Esophagus (tissue), 2 donors: ENCODE data around the gene ITSN2. TPM values are rescaled to one million over a fixed set of nuclear protein-coding genes. Genes with fewer than 3 reads are reported as not detected.
"Not testable (repeated sequence)": the region's sequence is repeated elsewhere in the genome, so short reads cannot be mapped to it uniquely, and the experiment has no call there.

Experiments used
- H3K27ac ChIP-seq, 2 donors: one replicate each; pipeline ENCODE4 v1.5.1; 2013; ENCODE audit warnings: low read depth in 2 of 2, mild to moderate bottlenecking in 2 of 2, inconsistent platforms in 1 of 2, low read length in 1 of 2, moderate library complexity in 1 of 2
- H3K27me3 ChIP-seq, 2 donors: one replicate each; pipeline ENCODE4 v1.6.1; 2013; ENCODE audit warnings: low read length in 2 of 2, control low read depth in 1 of 2, mild to moderate bottlenecking in 1 of 2; ENCODE audit not compliant: insufficient read depth in 2 of 2, control insufficient read depth in 1 of 2
- H3K36me3 ChIP-seq, 2 donors: one replicate each; pipeline ENCODE4 v1.6.1; 2013; ENCODE audit warnings: low read length in 1 of 2; ENCODE audit not compliant: control insufficient read depth in 2 of 2, insufficient read depth in 2 of 2
- H3K4me1 ChIP-seq, 2 donors: one replicate each; pipeline ENCODE4 v1.6.1; 2013; ENCODE audit warnings: low read length in 1 of 2; ENCODE audit not compliant: control insufficient read depth in 2 of 2, insufficient read depth in 2 of 2
- H3K4me3 ChIP-seq, 2 donors: one replicate each; pipeline ENCODE4 v1.5.1; 2013; ENCODE audit warnings: low read length in 2 of 2, mild to moderate bottlenecking in 2 of 2, low read depth in 1 of 2, moderate library complexity in 1 of 2
- H3K9me3 ChIP-seq, 2 donors: one replicate each; pipeline ENCODE4 v1.6.1; 2013; ENCODE audit warnings: mild to moderate bottlenecking in 2 of 2, low read depth in 1 of 2, low read length in 1 of 2, moderate library complexity in 1 of 2; ENCODE audit not compliant: control insufficient read depth in 2 of 2, insufficient read depth in 1 of 2
- WGBS, 2 donors: extraction: QIAGEN DNeasy Blood & Tissue Kit; methylation state at CpG; one replicate each; pipeline ENCODE4 v1.1.7; 2013; 5-methylcytosine and 5-hydroxymethylcytosine counted together
- polyA plus RNA-seq, 2 donors: library from polyadenylated mRNA; stranded (reverse); fragments of 200-250 nt; gene quantifications; one replicate each; pipeline ENCODE4 v1.2.3, GENCODE V29; 2013
- donor health status: healthy with polysubstance abuse.
- donor health status: Bipolar disorder and iron deficiency.

Gene ITSN2
- polyA plus RNA-seq, 2 donors: 33.2 to 61.0 TPM

- H3K27ac ChIP-seq: peak overlapping the region; percentile 68 to 75
- no peak overlapping the region for H3K4me3 ChIP-seq
- 24 to 28% methylated on average over 5 of the region's 5 CpGs for WGBS, 2 donors
- no peaks in the 10 kb centered on the region for H3K9me3 ChIP-seq
- H3K4me1 ChIP-seq: peaks cover 0 to 8% of the 10 kb centered on the region in 2 donors
- H3K27me3 ChIP-seq: no peaks in the 10 kb centered on the region
- no peaks in the 10 kb centered on the region for H3K36me3 ChIP-seq
Observed at GRCh38 chr2:24365826-24366225, 5.5 kb upstream of the ITSN2 start.

GRCh38 chr2:24365051-24365450, 4.7 kb upstream of the ITSN2 start:
- Histone ChIP-seq H3K9me3 (no peaks in the 10 kb centered on the region), H3K4me3 (no peak overlapping the region), H3K27ac (peak overlapping the region; percentile 81 to 84), H3K4me1 (peaks cover 0 to 10% of the 10 kb centered on the region in 2 donors), H3K27me3 (no peaks in the 10 kb centered on the region), H3K36me3 (no peaks in the 10 kb centered on the region)
- 17% methylated on average over 7 of the region's 7 CpGs for WGBS, 2 donors

- Histone ChIP-seq H3K27me3 (no peaks in the 10 kb centered on the region), H3K27ac (no peak overlapping the region), H3K4me1 (peaks cover 0 to 10% of the 10 kb centered on the region in 2 donors), H3K4me3 (no peak overlapping the region), H3K9me3 (no peaks in the 10 kb centered on the region), H3K36me3 (no peaks in the 10 kb centered on the region)
- 82 to 84% methylated on average over 2 of the region's 2 CpGs for WGBS, 2 donors
Observed at GRCh38 chr2:24363301-24363700, 3.0 kb upstream of the ITSN2 start.

GRCh38 chr2:24362253-24362652, 1.9 kb upstream of the ITSN2 start:
- H3K4me3 ChIP-seq: no peak overlapping the region
- H3K27me3 ChIP-seq: no peaks in the 10 kb centered on the region
- WGBS, 2 donors: 60 to 69% methylated on average over 4 of the region's 4 CpGs
- H3K9me3 ChIP-seq: no peaks in the 10 kb centered on the region
- H3K4me1 ChIP-seq: peaks cover 0 to 10% of the 10 kb centered on the region in 2 donors
- H3K36me3 ChIP-seq: no peaks in the 10 kb centered on the region
- peak overlapping the region; percentile 65 to 95 for H3K27ac ChIP-seq

GRCh38 chr2:24360963-24361330, 611 bp upstream of the ITSN2 start:
- no peaks in the 10 kb centered on the region for H3K9me3 ChIP-seq
- peaks cover 0 to 10% of the 10 kb centered on the region in 2 donors for H3K4me1 ChIP-seq
- WGBS, 2 donors: 88 to 89% methylated on average over 15 of the region's 15 CpGs
- no peaks in the 10 kb centered on the region for H3K36me3 ChIP-seq
- H3K27ac ChIP-seq: peak overlapping the region; percentile 98 to 99
- peak overlapping the region; percentile 99 to 100 for H3K4me3 ChIP-seq
- no peaks in the 10 kb centered on the region for H3K27me3 ChIP-seq

GRCh38 chr2:24359129-24360049, 947 bp downstream of the ITSN2 start:
- peaks cover 0 to 6% of the 10 kb centered on the region in 2 donors for H3K4me1 ChIP-seq
- H3K4me3 ChIP-seq: peak overlapping the region; percentile 99 to 100
- WGBS, 2 donors: 6% methylated on average over 41 to 46 of the region's 46 CpGs
- H3K9me3 ChIP-seq: no peaks in the 10 kb centered on the region
- no peaks in the 10 kb centered on the region for H3K27me3 ChIP-seq
- H3K36me3 ChIP-seq: no peaks in the 10 kb centered on the region
- H3K27ac ChIP-seq: peak overlapping the region; percentile 98 to 99

GRCh38 chr2:24357767-24358166, 2.6 kb downstream of the ITSN2 start:
- H3K36me3 ChIP-seq, H3K4me1 ChIP-seq, H3K27me3 ChIP-seq, H3K9me3 ChIP-seq, H3K27ac ChIP-seq: not testable (repeated sequence)
- 95 to 96% methylated on average over 12 of the region's 12 CpGs for WGBS, 2 donors
- peak overlapping the region; percentile 10 to 99 for H3K4me3 ChIP-seq

GRCh38 chr2:24357115-24357514, 3.2 kb downstream of the ITSN2 start:
- not testable (repeated sequence) for H3K27ac ChIP-seq, H3K27me3 ChIP-seq, H3K9me3 ChIP-seq, H3K4me3 ChIP-seq, H3K4me1 ChIP-seq, H3K36me3 ChIP-seq
- WGBS, 2 donors: 91 to 93% methylated on average over 4 of the region's 4 CpGs

- Histone ChIP-seq H3K4me1 (peaks cover 0 to 2% of the 10 kb centered on the region in 2 donors), H3K4me3 (no peak overlapping the region), H3K27me3 (no peaks in the 10 kb centered on the region), H3K36me3 (no peaks in the 10 kb centered on the region), H3K27ac (no peak overlapping the region), H3K9me3 (no peaks in the 10 kb centered on the region)
- 89 to 91% methylated on average over 1 of the region's 1 CpG for WGBS, 2 donors
Observed at GRCh38 chr2:24354957-24355356, 5.4 kb downstream of the ITSN2 start.

GRCh38 chr2:24354395-24354794, 5.9 kb downstream of the ITSN2 start:
- H3K27ac ChIP-seq: no peak overlapping the region
- H3K27me3 ChIP-seq: no peaks in the 10 kb centered on the region
- WGBS, 2 donors: 75 to 83% methylated on average over 3 of the region's 3 CpGs
- H3K9me3 ChIP-seq: no peaks in the 10 kb centered on the region
- H3K4me1 ChIP-seq: peaks cover 0 to 2% of the 10 kb centered on the region in 2 donors
- no peak overlapping the region for H3K4me3 ChIP-seq
- H3K36me3 ChIP-seq: no peaks in the 10 kb centered on the region
